Measurements from ENCODE around the gene MMD. TPM values are rescaled to one million over a fixed set of nuclear protein-coding genes. Genes with fewer than 3 reads are reported as not detected.

Gene MMD
- total RNA-seq, 1 donor from 2014 or later: 16.7 TPM

- H3K27me3 ChIP-seq: no peaks in the 10 kb centered on the region
- TF ChIP-seq POLR2AphosphoS5 (IDR thresholded peaks at IDR 0.05; ENCODE audit: insufficient read depth in 1 of 2, low read depth in 1 of 2) (no peak), POLR2A (IDR thresholded peaks at IDR 0.05) (no peak)
- intact Hi-C loops (cut with DNase I): no loop called here
- no peaks in the 10 kb centered on the region for H3K36me3 ChIP-seq
- H3K4me1 ChIP-seq: no peaks in the 10 kb centered on the region
- H3K4me3 ChIP-seq: no peak overlapping the region
- no peak for DNase-seq (ENCODE audit: extremely low spot score in 2 of 2)
- no peaks in the 10 kb centered on the region for H3K9me3 ChIP-seq
- no peak overlapping the region for H3K27ac ChIP-seq
Measured at GRCh38 chr17:55443904-55444303, 22.3 kb upstream of the MMD start.

- Histone ChIP-seq H3K9me3 (no peaks in the 10 kb centered on the region), H3K36me3 (no peaks in the 10 kb centered on the region), H3K27me3 (no peaks in the 10 kb centered on the region), H3K4me1 (no peaks in the 10 kb centered on the region), H3K4me3 (no peak overlapping the region), H3K27ac (no peak overlapping the region)
- no peak for TF ChIP-seq CTCF (IDR thresholded peaks at IDR 0.05)
- no peak for TF ChIP-seq POLR2A (IDR thresholded peaks at IDR 0.05)
- TF ChIP-seq POLR2AphosphoS5 (IDR thresholded peaks at IDR 0.05; ENCODE audit: insufficient read depth in 1 of 2, low read depth in 1 of 2): no peak
- intact Hi-C loops (cut with DNase I): no loop called here
- DNase-seq (ENCODE audit: extremely low spot score in 2 of 2): no peak
Measured at GRCh38 chr17:55442953-55443683, 21.5 kb upstream of the MMD start.

- no peaks in the 10 kb centered on the region for H3K27me3 ChIP-seq
- H3K4me1 ChIP-seq: no peaks in the 10 kb centered on the region
- no peaks in the 10 kb centered on the region for H3K36me3 ChIP-seq
- H3K27ac ChIP-seq: no peak overlapping the region
- intact Hi-C loops (cut with DNase I): no loop called here
- no peak for DNase-seq (ENCODE audit: extremely low spot score in 2 of 2)
- no peaks in the 10 kb centered on the region for H3K9me3 ChIP-seq
- TF ChIP-seq POLR2A (IDR thresholded peaks at IDR 0.05) (no peak), POLR2AphosphoS5 (IDR thresholded peaks at IDR 0.05; ENCODE audit: insufficient read depth in 1 of 2, low read depth in 1 of 2) (no peak), CTCF (IDR thresholded peaks at IDR 0.05) (no peak)
- no peak overlapping the region for H3K4me3 ChIP-seq
Measured at GRCh38 chr17:55442462-55442861, 20.8 kb upstream of the MMD start.

GRCh38 chr17:55441544-55441943 lies 19.9 kb upstream of the MMD start:
- Histone ChIP-seq H3K27ac (no peak overlapping the region), H3K9me3 (no peaks in the 10 kb centered on the region), H3K4me3 (no peak overlapping the region), H3K27me3 (no peaks in the 10 kb centered on the region), H3K36me3 (no peaks in the 10 kb centered on the region), H3K4me1 (no peaks in the 10 kb centered on the region)
- intact Hi-C loops (cut with DNase I): no loop called here
- TF ChIP-seq POLR2AphosphoS5 (IDR thresholded peaks at IDR 0.05; ENCODE audit: insufficient read depth in 1 of 2, low read depth in 1 of 2) (no peak), CTCF (IDR thresholded peaks at IDR 0.05) (no peak), POLR2A (IDR thresholded peaks at IDR 0.05) (no peak)
- DNase-seq (ENCODE audit: extremely low spot score in 2 of 2): no peak

GRCh38 chr17:55440391-55440790 lies 18.8 kb upstream of the MMD start:
- H3K4me1 ChIP-seq: no peaks in the 10 kb centered on the region
- H3K4me3 ChIP-seq: no peak overlapping the region
- H3K36me3 ChIP-seq: no peaks in the 10 kb centered on the region
- TF ChIP-seq CTCF (IDR thresholded peaks at IDR 0.05): no peak
- TF ChIP-seq POLR2AphosphoS5 (IDR thresholded peaks at IDR 0.05; ENCODE audit: insufficient read depth in 1 of 2, low read depth in 1 of 2): no peak
- TF ChIP-seq POLR2A (IDR thresholded peaks at IDR 0.05): no peak
- H3K27ac ChIP-seq: no peak overlapping the region
- no peaks in the 10 kb centered on the region for H3K9me3 ChIP-seq
- intact Hi-C loops (cut with DNase I): no loop called here
- no peaks in the 10 kb centered on the region for H3K27me3 ChIP-seq
- no peak for DNase-seq (ENCODE audit: extremely low spot score in 2 of 2)

Data from vagina (tissue), 2 donors.